HEK293 (cell line): Measurements from ENCODE around the gene SACS.

Experiments used
- CTCF ChIA-PET: fragments of 350-600 bp; formaldehyde crosslinking; extraction: SDS; loops from one replicate; lab custom pipeline; 2021; ENCODE audit warnings: antibody characterized with exemption; lab: Yijun Ruan, JAX
- POLR2A ChIA-PET: fragments of 300-600 bp; formaldehyde crosslinking; extraction: SDS; loops from one replicate; lab custom pipeline; 2020; ENCODE audit warnings: antibody characterized with exemption, inconsistent platforms; lab: Yijun Ruan, JAX
- H3K27ac ChIP-seq: fragments of 200-500 bp; sonication (Bioruptor generic); 2 replicates; pipeline ENCODE4 v1.5.1; 2014; ENCODE audit warnings: low read depth, low read length, control low read depth, inconsistent platforms; ENCODE audit errors: extremely low read depth
- H3K36me3 ChIP-seq, 2 experiments: fragments of 200-500 bp in 1 of 2; sonication (Bioruptor generic) in 1 of 2; 1 replicate in 1 of 2; 2 replicates in 1 of 2; pipeline ENCODE4 v1.5.1; 2014 to 2017; ENCODE audit warnings: inconsistent platforms in 2 of 2, low read length in 2 of 2; ENCODE audit not compliant: control insufficient read depth in 2 of 2, insufficient read depth in 1 of 2
- H3K4me1 ChIP-seq: fragments of 200-500 bp; sonication (Bioruptor generic); 2 replicates; pipeline ENCODE4 v1.5.1; 2014; ENCODE audit warnings: mild to moderate bottlenecking, low read length, inconsistent platforms; ENCODE audit not compliant: control insufficient read depth, insufficient read depth
- H3K4me3 ChIP-seq: 2 replicates; pipeline ENCODE4 v1.5.1; 2011; ENCODE audit warnings: low read depth, mild to moderate bottlenecking, control low read depth, low read length, moderate library complexity
- H3K9me3 ChIP-seq: fragments of 200-500 bp; sonication (Bioruptor generic); 2 replicates; pipeline ENCODE4 v1.5.1; 2014; ENCODE audit warnings: low read depth, low read length, inconsistent platforms; ENCODE audit not compliant: control insufficient read depth, insufficient read depth
- PRDM6 ChIP-seq: fragments of 450-650 bp; formaldehyde crosslinking; IDR thresholded peaks from 2 replicates; pipeline ENCODE4 v1.5.1; 2017; ENCODE audit warnings: missing biosample characterization, missing genetic modification characterization
- REST ChIP-seq: fragments of 450-650 bp; formaldehyde crosslinking; IDR thresholded peaks from 2 replicates; pipeline ENCODE4 v1.5.1; 2016; ENCODE audit warnings: missing biosample characterization, missing genetic modification characterization
- WT1 ChIP-seq: fragments of 450-650 bp; formaldehyde crosslinking; IDR thresholded peaks from 2 replicates; pipeline ENCODE4 v1.5.1; 2016; ENCODE audit warnings: missing biosample characterization, missing genetic modification characterization
- ZFHX2 ChIP-seq: fragments of 450-650 bp; formaldehyde crosslinking; conservative IDR thresholded peaks from 2 replicates; pipeline ENCODE4 v1.5.1; 2016; ENCODE audit warnings: missing biosample characterization, missing genetic modification characterization
- ZNF133 ChIP-seq: fragments of 450-650 bp; formaldehyde crosslinking; IDR thresholded peaks from 2 replicates; pipeline ENCODE4 v1.5.1; 2016; ENCODE audit warnings: missing biosample characterization, missing genetic modification characterization
- ZNF341 ChIP-seq: fragments of 450-650 bp; formaldehyde crosslinking; IDR thresholded peaks from 2 replicates; pipeline ENCODE4; 2016; ENCODE audit warnings: low read depth, missing biosample characterization, missing genetic modification characterization
- ZNF362 ChIP-seq: fragments of 450-650 bp; formaldehyde crosslinking; IDR thresholded peaks from 2 replicates; pipeline ENCODE4 v1.5.1; 2016; ENCODE audit warnings: missing biosample characterization, missing genetic modification characterization
- ZNF394 ChIP-seq: fragments of 450-650 bp; formaldehyde crosslinking; IDR thresholded peaks from 2 replicates; pipeline ENCODE4 v1.5.1; 2016; ENCODE audit warnings: missing biosample characterization, missing genetic modification characterization, mild to moderate bottlenecking, moderate library complexity, borderline replicate concordance
- ZNF398 ChIP-seq: fragments of 450-650 bp; formaldehyde crosslinking; IDR thresholded peaks from 2 replicates; pipeline ENCODE4 v1.5.1; 2017; ENCODE audit warnings: missing biosample characterization, missing genetic modification characterization
- ZNF423 ChIP-seq: fragments of 450-650 bp; formaldehyde crosslinking; IDR thresholded peaks from 2 replicates; pipeline ENCODE4 v1.5.1; 2016; ENCODE audit warnings: missing biosample characterization, missing genetic modification characterization
- ZNF426 ChIP-seq: fragments of 450-650 bp; formaldehyde crosslinking; IDR thresholded peaks from 2 replicates; pipeline ENCODE4 v1.5.1; 2017; ENCODE audit warnings: missing biosample characterization, missing genetic modification characterization, mild to moderate bottlenecking, inconsistent platforms, moderate library complexity
- ZNF521 ChIP-seq: fragments of 450-650 bp; formaldehyde crosslinking; IDR thresholded peaks from 2 replicates; pipeline ENCODE4 v1.5.1; 2017; ENCODE audit warnings: missing biosample characterization, mild to moderate bottlenecking, missing genetic modification characterization
- ZNF561 ChIP-seq: fragments of 450-650 bp; IDR thresholded peaks from 2 replicates; pipeline ENCODE4 v1.5.1; 2018; ENCODE audit warnings: missing biosample characterization, missing genetic modification characterization, borderline replicate concordance
- ZSCAN16 ChIP-seq: fragments of 450-650 bp; formaldehyde crosslinking; IDR thresholded peaks from 2 replicates; pipeline ENCODE4 v1.5.1; 2016; ENCODE audit warnings: missing biosample characterization, missing genetic modification characterization
- TF ChIP-seq, protein P1 (sequence below): fragments of 450-650 bp; formaldehyde crosslinking; IDR thresholded peaks from 2 replicates; pipeline ENCODE4 v1.5.1; 2017; ENCODE audit warnings: missing biosample characterization, mild to moderate bottlenecking, missing genetic modification characterization, moderate library complexity
- TF ChIP-seq, protein P2 (sequence below): sonication (generic); formaldehyde crosslinking; IDR thresholded peaks from 2 replicates; pipeline ENCODE4 v1.8.1; 2022; ENCODE audit warnings: mild to moderate bottlenecking, moderate library complexity, missing genetic modification reagents

The SACS gene

GRCh38 chr13:23427342-23427843 lies 6.1 kb downstream of the SACS start:
- POLR2A ChIA-PET: no interaction called here

DNA sequence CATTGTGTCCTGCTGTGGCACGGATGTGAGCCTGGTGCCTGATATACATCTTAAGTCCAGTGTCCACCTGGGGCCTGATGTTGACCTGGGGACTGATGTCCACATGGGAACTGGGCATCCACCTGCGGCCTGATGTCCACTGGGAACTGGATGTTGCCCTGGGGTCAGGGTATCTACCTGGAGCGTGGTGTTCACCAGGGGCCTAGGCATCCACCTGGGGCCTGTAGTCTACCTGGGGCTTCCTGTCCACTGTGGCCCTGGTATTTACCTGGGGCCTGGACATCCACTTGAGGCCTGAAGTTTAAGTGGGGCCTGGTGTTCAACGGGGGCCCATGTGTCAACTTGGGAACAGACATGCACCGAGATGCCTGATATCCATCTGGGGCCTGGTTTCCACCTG lies 11.9 kb downstream of the SACS start:
- Histone ChIP-seq H3K27ac (no peak overlapping the region), H3K9me3 (no peaks in the 10 kb centered on the region), H3K4me1 (no peaks in the 10 kb centered on the region), H3K36me3 (no peaks in the 10 kb centered on the region), H3K4me3 (no peak overlapping the region)
- no peak for TF ChIP-seq ZNF133 (tag by site-specific recombination)
- CTCF ChIA-PET: interaction anchor here (1.1 kb wide), 1 partner anchor 15 kb away, joined by 3 read pairs; no protein-coding TSS in a partner anchor
- POLR2A ChIA-PET: no interaction called here

More at GRCh38 chr13:23427342-23427843, 6.1 kb downstream of the SACS start:
- H3K9me3 ChIP-seq: no peaks in the 10 kb centered on the region
- CTCF ChIA-PET: interaction anchor here (1.2 kb wide), 1 partner anchor 28 kb away, joined by 3 read pairs; no protein-coding TSS in a partner anchor
- H3K4me3 ChIP-seq: no peak overlapping the region
- H3K27ac ChIP-seq: no peak overlapping the region
- no peaks in the 10 kb centered on the region for H3K4me1 ChIP-seq
- no peaks in the 10 kb centered on the region for H3K36me3 ChIP-seq
- TF ChIP-seq ZNF362 (tag by site-specific recombination) (no peak), WT1 (no peak), ZNF394 (tag by site-specific recombination) (no peak), ZNF561 (no peak), ZNF341 (tag by site-specific recombination) (peak; percentile 58), ZFHX2 (tag by site-specific recombination) (0 out of 2 replicates have a peak, but pooled peaks have one; percentile 26), PRDM6 (0 out of 2 replicates have a peak, but pooled peaks have one; percentile 12), ZNF398 (tag by site-specific recombination) (no peak)

- H3K4me3 ChIP-seq: no peak overlapping the region
- no peaks in the 10 kb centered on the region for H3K36me3 ChIP-seq
- H3K27ac ChIP-seq: no peak overlapping the region
- H3K9me3 ChIP-seq: no peaks in the 10 kb centered on the region
- ChIA-PET POLR2A (no interaction called here), CTCF (interaction anchor here (0.6 kb wide), 1 partner anchor 10 kb away, joined by 6 read pairs; no protein-coding TSS in a partner anchor)
- no peaks in the 10 kb centered on the region for H3K4me1 ChIP-seq
- no peak for TF ChIP-seq ZNF426 (tag by site-specific recombination)
- no peak for TF ChIP-seq ZNF521 (tag by site-specific recombination)
- TF ChIP-seq, protein P1, sequence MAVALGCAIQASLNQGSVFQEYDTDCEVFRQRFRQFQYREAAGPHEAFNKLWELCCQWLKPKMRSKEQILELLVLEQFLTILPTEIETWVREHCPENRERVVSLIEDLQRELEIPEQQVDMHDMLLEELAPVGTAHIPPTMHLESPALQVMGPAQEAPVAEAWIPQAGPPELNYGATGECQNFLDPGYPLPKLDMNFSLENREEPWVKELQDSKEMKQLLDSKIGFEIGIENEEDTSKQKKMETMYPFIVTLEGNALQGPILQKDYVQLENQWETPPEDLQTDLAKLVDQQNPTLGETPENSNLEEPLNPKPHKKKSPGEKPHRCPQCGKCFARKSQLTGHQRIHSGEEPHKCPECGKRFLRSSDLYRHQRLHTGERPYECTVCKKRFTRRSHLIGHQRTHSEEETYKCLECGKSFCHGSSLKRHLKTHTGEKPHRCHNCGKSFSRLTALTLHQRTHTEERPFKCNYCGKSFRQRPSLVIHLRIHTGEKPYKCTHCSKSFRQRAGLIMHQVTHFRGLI (tag by site-specific recombination): no peak
- no peak for TF ChIP-seq ZSCAN16 (tag by site-specific recombination)
- TF ChIP-seq REST (tag by site-specific recombination): no peak
- TF ChIP-seq ZNF423 (tag by site-specific recombination): no peak
- TF ChIP-seq, protein P2, sequence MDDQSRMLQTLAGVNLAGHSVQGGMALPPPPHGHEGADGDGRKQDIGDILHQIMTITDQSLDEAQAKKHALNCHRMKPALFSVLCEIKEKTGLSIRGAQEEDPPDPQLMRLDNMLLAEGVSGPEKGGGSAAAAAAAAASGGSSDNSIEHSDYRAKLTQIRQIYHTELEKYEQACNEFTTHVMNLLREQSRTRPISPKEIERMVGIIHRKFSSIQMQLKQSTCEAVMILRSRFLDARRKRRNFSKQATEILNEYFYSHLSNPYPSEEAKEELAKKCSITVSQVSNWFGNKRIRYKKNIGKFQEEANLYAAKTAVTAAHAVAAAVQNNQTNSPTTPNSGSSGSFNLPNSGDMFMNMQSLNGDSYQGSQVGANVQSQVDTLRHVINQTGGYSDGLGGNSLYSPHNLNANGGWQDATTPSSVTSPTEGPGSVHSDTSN (CRISPR knock-in tag): no peak
Observed at GRCh38 chr13:23418776-23419683, 14.5 kb downstream of the SACS start.
